ENCODE results near the gene RFX4. TPM values are rescaled to one million over a fixed set of nuclear protein-coding genes. Genes with fewer than 3 reads are reported as not detected.
"Not testable (repeated sequence)": the region's sequence is repeated elsewhere in the genome, so short reads cannot be mapped to it uniquely, and the experiment has no call there.

Gene RFX4
- total and polyA plus RNA-seq, 7 experiments from 2014 or later, result not detected

- no peaks in the 10 kb centered on the region for H3K9me3 ChIP-seq (ENCODE audit: control insufficient read depth in 2 of 3, low read length in 3 of 3)
- no peak overlapping the region for H3K27ac ChIP-seq (ENCODE audit: low read depth, low read length)
- no peaks in the 10 kb centered on the region for H3K27me3 ChIP-seq (ENCODE audit: control insufficient read depth in 2 of 2, insufficient read depth in 2 of 2, low read length in 2 of 2)
- intact Hi-C loops (cut with micrococcal nuclease), result no loop called here
- CTCF ChIA-PET, result no interaction called here
- H3K4me3 ChIP-seq (ENCODE audit: low read length), result no peak overlapping the region
- H3K27me3 Mint-ChIP-seq, result peaks cover 0 to 4% (median 0%) of the 10 kb centered on the region in 5 donors
- H3K4me1 Mint-ChIP-seq, result no peaks in the 10 kb centered on the region
- no peak overlapping the region for H3K4me3 Mint-ChIP-seq
- no peaks in the 10 kb centered on the region for H3K36me3 ChIP-seq (ENCODE audit: control insufficient read depth in 2 of 3, insufficient read depth in 3 of 3, low read length in 3 of 3)
- ATAC-seq, result no peak
- H3K36me3 Mint-ChIP-seq, result no peaks in the 10 kb centered on the region
- H3K27ac Mint-ChIP-seq, result no peak overlapping the region
- no peaks in the 10 kb centered on the region for H3K4me1 ChIP-seq (ENCODE audit: control insufficient read depth in 2 of 2, insufficient read depth in 2 of 2, low read length in 2 of 2)
- H3K9me3 Mint-ChIP-seq, result no peaks in the 10 kb centered on the region
- DNase-seq, result no peak
- POLR2A ChIA-PET, result no interaction called here
Measured at GRCh38 chr12:106685381-106685780, 102.6 kb downstream of the RFX4 start.

- H3K36me3 ChIP-seq (ENCODE audit: control insufficient read depth in 2 of 3, insufficient read depth in 3 of 3, low read length in 3 of 3), result no peaks in the 10 kb centered on the region
- POLR2A ChIA-PET, result no interaction called here
- H3K27me3 Mint-ChIP-seq, result peaks cover 0 to 3% (median 0%) of the 10 kb centered on the region in 5 donors
- H3K27ac ChIP-seq (ENCODE audit: low read depth, low read length), result no peak overlapping the region
- no peaks in the 10 kb centered on the region for H3K27me3 ChIP-seq (ENCODE audit: control insufficient read depth in 2 of 2, insufficient read depth in 2 of 2, low read length in 2 of 2)
- no peak overlapping the region for H3K4me3 ChIP-seq (ENCODE audit: low read length)
- no peaks in the 10 kb centered on the region for H3K4me1 Mint-ChIP-seq
- DNase-seq (no peak), ATAC-seq (no peak)
- no peak overlapping the region for H3K4me3 Mint-ChIP-seq
- H3K9me3 ChIP-seq (ENCODE audit: control insufficient read depth in 2 of 3, low read length in 3 of 3), result no peaks in the 10 kb centered on the region
- no peaks in the 10 kb centered on the region for H3K4me1 ChIP-seq (ENCODE audit: control insufficient read depth in 2 of 2, insufficient read depth in 2 of 2, low read length in 2 of 2)
- CTCF ChIA-PET, result no interaction called here
- no peaks in the 10 kb centered on the region for H3K36me3 Mint-ChIP-seq
- intact Hi-C loops (cut with micrococcal nuclease), result no loop called here
- H3K9me3 Mint-ChIP-seq, result no peaks in the 10 kb centered on the region
- no peak overlapping the region for H3K27ac Mint-ChIP-seq
Measured at GRCh38 chr12:106687672-106688071, 104.9 kb downstream of the RFX4 start.

GRCh38 chr12:106690569-106691305 lies 107.9 kb downstream of the RFX4 start:
- ChIA-PET POLR2A (no interaction called here), CTCF (no interaction called here)
- no peaks in the 10 kb centered on the region for H3K36me3 ChIP-seq (ENCODE audit: control insufficient read depth in 2 of 3, insufficient read depth in 3 of 3, low read length in 3 of 3)
- no peaks in the 10 kb centered on the region for H3K4me1 ChIP-seq (ENCODE audit: control insufficient read depth in 2 of 2, insufficient read depth in 2 of 2, low read length in 2 of 2)
- no peak overlapping the region for H3K4me3 Mint-ChIP-seq
- H3K27ac Mint-ChIP-seq, result no peak overlapping the region
- H3K9me3 ChIP-seq (ENCODE audit: control insufficient read depth in 2 of 3, low read length in 3 of 3), result no peaks in the 10 kb centered on the region
- no peaks in the 10 kb centered on the region for H3K27me3 ChIP-seq (ENCODE audit: control insufficient read depth in 2 of 2, insufficient read depth in 2 of 2, low read length in 2 of 2)
- H3K4me3 ChIP-seq (ENCODE audit: low read length), result no peak overlapping the region
- ATAC-seq (no peak), DNase-seq (no peak)
- H3K9me3 Mint-ChIP-seq, result peaks cover 0 to 2% (median 0%) of the 10 kb centered on the region in 11 donors
- H3K27me3 Mint-ChIP-seq, result peaks cover 0 to 6% (median 0%) of the 10 kb centered on the region in 5 donors
- no peaks in the 10 kb centered on the region for H3K36me3 Mint-ChIP-seq
- intact Hi-C loops (cut with micrococcal nuclease), result no loop called here
- no peak overlapping the region for H3K27ac ChIP-seq (ENCODE audit: low read depth, low read length)
- H3K4me1 Mint-ChIP-seq, result no peaks in the 10 kb centered on the region

DNA sequence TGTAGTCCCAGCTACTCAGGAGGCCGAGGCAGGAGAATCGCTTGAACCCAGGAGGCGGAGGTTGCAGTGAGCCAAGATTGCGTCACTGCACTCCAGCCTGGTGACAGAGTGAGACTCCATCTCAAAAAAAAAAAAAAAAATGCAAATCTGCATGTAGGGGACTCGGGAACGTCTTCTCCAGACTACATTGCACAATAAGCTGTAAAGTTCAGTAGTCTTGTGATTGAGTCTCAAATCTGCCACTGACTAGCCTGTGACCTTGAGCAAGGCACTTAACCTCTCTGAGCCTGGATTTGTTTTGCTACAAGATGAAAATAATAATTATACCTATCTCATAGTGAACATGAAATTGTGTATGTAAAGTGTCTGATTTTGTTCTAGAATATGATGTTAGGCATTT lies 109.2 kb downstream of the RFX4 start:
- H3K4me1 Mint-ChIP-seq; H3K9me3 Mint-ChIP-seq; H3K36me3 Mint-ChIP-seq; H3K9me3 ChIP-seq (ENCODE audit: control insufficient read depth in 2 of 3, low read length in 3 of 3); DNase-seq; H3K27ac Mint-ChIP-seq; H3K27me3 Mint-ChIP-seq; CTCF ChIA-PET; ATAC-seq; H3K4me3 ChIP-seq (ENCODE audit: low read length); H3K4me3 Mint-ChIP-seq; H3K4me1 ChIP-seq (ENCODE audit: control insufficient read depth in 2 of 2, insufficient read depth in 2 of 2, low read length in 2 of 2); POLR2A ChIA-PET; H3K27ac ChIP-seq (ENCODE audit: low read depth, low read length); H3K27me3 ChIP-seq (ENCODE audit: control insufficient read depth in 2 of 2, insufficient read depth in 2 of 2, low read length in 2 of 2); H3K36me3 ChIP-seq (ENCODE audit: control insufficient read depth in 2 of 3, insufficient read depth in 3 of 3, low read length in 3 of 3); intact Hi-C loops (cut with micrococcal nuclease): not testable (repeated sequence)

GRCh38 chr12:106692896-106693820 lies 110.4 kb downstream of the RFX4 start:
- DNase-seq, result no peak
- ChIA-PET POLR2A (no interaction called here), CTCF (no interaction called here)
- H3K36me3 ChIP-seq (ENCODE audit: control insufficient read depth in 2 of 3, insufficient read depth in 3 of 3, low read length in 3 of 3), result no peaks in the 10 kb centered on the region
- no peaks in the 10 kb centered on the region for H3K4me1 ChIP-seq (ENCODE audit: control insufficient read depth in 2 of 2, insufficient read depth in 2 of 2, low read length in 2 of 2)
- H3K27me3 Mint-ChIP-seq, result peaks cover 0 to 7% (median 0%) of the 10 kb centered on the region in 5 donors
- H3K9me3 ChIP-seq (ENCODE audit: control insufficient read depth in 2 of 3, low read length in 3 of 3), result no peaks in the 10 kb centered on the region
- no peaks in the 10 kb centered on the region for H3K36me3 Mint-ChIP-seq
- no peak overlapping the region for H3K27ac ChIP-seq (ENCODE audit: low read depth, low read length)
- intact Hi-C loops (cut with micrococcal nuclease), result no loop called here
- H3K27ac Mint-ChIP-seq, result no peak overlapping the region
- no peak overlapping the region for H3K4me3 Mint-ChIP-seq
- no peak overlapping the region for H3K4me3 ChIP-seq (ENCODE audit: low read length)
- H3K4me1 Mint-ChIP-seq, result no peaks in the 10 kb centered on the region
- ATAC-seq, result no peak
- no peaks in the 10 kb centered on the region for H3K27me3 ChIP-seq (ENCODE audit: control insufficient read depth in 2 of 2, insufficient read depth in 2 of 2, low read length in 2 of 2)
- peaks cover 0 to 2% (median 0%) of the 10 kb centered on the region in 11 donors for H3K9me3 Mint-ChIP-seq

DNA sequence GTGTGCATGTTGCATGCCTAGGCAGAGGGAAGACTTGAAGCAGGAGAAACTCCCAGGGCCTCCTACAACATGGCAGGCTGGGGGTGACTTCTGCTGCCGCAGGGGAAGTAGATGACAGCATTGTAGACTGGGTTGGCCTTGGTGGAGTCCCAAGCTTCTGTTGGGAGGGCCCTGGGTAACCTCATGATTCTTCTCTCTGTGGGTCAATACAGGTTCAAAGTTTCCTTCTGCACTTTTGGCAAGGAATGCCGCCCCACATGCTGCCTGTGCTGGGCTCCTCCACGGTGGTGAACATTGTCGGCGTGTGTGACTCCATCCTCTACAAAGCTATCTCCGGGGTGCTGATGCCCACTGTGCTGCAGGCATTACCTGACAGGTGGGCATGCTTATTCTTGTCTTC lies 113.3 kb downstream of the RFX4 start:
- Histone ChIP-seq H3K36me3 (ENCODE audit: control insufficient read depth in 2 of 3, insufficient read depth in 3 of 3, low read length in 3 of 3) (no peaks in the 10 kb centered on the region), H3K4me1 (ENCODE audit: control insufficient read depth in 2 of 2, insufficient read depth in 2 of 2, low read length in 2 of 2) (no peaks in the 10 kb centered on the region), H3K9me3 (ENCODE audit: control insufficient read depth in 2 of 3, low read length in 3 of 3) (peaks cover 0 to under 1% (median 0%) of the 10 kb centered on the region in 3 experiments), H3K4me3 (ENCODE audit: low read length) (no peak overlapping the region), H3K27me3 (ENCODE audit: control insufficient read depth in 2 of 2, insufficient read depth in 2 of 2, low read length in 2 of 2) (no peaks in the 10 kb centered on the region), H3K27ac (ENCODE audit: low read depth, low read length) (no peak overlapping the region)
- peaks cover 0 to 7% (median 3%) of the 10 kb centered on the region in 5 donors for H3K27me3 Mint-ChIP-seq
- no peak overlapping the region for H3K27ac Mint-ChIP-seq
- no peaks in the 10 kb centered on the region for H3K4me1 Mint-ChIP-seq
- intact Hi-C loops (cut with micrococcal nuclease), result no loop called here
- CTCF ChIA-PET, result no interaction called here
- H3K9me3 Mint-ChIP-seq, result peaks cover 0 to 23% (median 12%) of the 10 kb centered on the region in 11 donors
- ATAC-seq, result no peak
- H3K4me3 Mint-ChIP-seq, result no peak overlapping the region
- no peak for DNase-seq
- H3K36me3 Mint-ChIP-seq, result peaks cover 0 to 6% (median 0%) of the 10 kb centered on the region in 5 donors
- POLR2A ChIA-PET, result interaction anchor here (0.8 kb wide), 1 partner anchor 32 kb away, joined by 4 read pairs; no protein-coding TSS in a partner anchor
